Sigmoid colon (tissue), 7 donors: ENCODE data around the gene FBXO30. TPM values are rescaled to one million over a fixed set of nuclear protein-coding genes. Genes with fewer than 3 reads are reported as not detected.

Experiments
- DNase-seq: peaks from one replicate; pipeline ENCODE4 v3.0.0-alpha.2; 2019
- H3K27ac ChIP-seq, 4 donors: fragments of 200-600 bp; sonication (generic); one replicate each; pipeline ENCODE4 v1.5.1; 2016 to 2019; ENCODE audit warnings: mild to moderate bottlenecking in 1 of 4
- H3K27me3 ChIP-seq, 3 donors: fragments of 200-600 bp; sonication (generic); one replicate each; pipeline ENCODE4 v1.5.1; 2019; ENCODE audit warnings: mild to moderate bottlenecking in 1 of 3
- H3K36me3 ChIP-seq, 4 donors: fragments of 200-600 bp; sonication (generic); one replicate each; pipeline ENCODE4 v1.5.1; 2016 to 2019
- H3K4me1 ChIP-seq, 4 donors: fragments of 200-600 bp; sonication (generic); one replicate each; pipeline ENCODE4 v1.5.1; 2017 to 2019
- H3K4me3 ChIP-seq, 4 donors: fragments of 200-600 bp; sonication (generic); one replicate each; pipeline ENCODE4 v1.5.1; 2017 to 2019; ENCODE audit warnings: mild to moderate bottlenecking in 2 of 4, moderate library complexity in 1 of 4
- H3K9me3 ChIP-seq, 4 donors: fragments of 200-600 bp in 3 of 4; sonication (generic) in 3 of 4; one replicate each; pipeline versions ENCODE4 v1.5.1 to v1.6.1; 2013 to 2019
- EP300 ChIP-seq, 4 donors: sonication (generic); formaldehyde crosslinking; IDR thresholded peaks; one replicate each; pipeline ENCODE4 v1.6.1; 2017; ENCODE audit warnings: antibody characterized with exemption in 4 of 4
- POLR2A ChIP-seq, 2 donors: fragments of 450-650 bp; IDR thresholded peaks; one replicate each; pipeline ENCODE4 v1.6.1; 2016; ENCODE audit warnings: antibody characterized with exemption in 2 of 2, mild to moderate bottlenecking in 2 of 2, moderate library complexity in 2 of 2
- POLR2AphosphoS5 ChIP-seq, 4 donors: sonication (generic); formaldehyde crosslinking; IDR thresholded peaks; one replicate each; pipeline ENCODE4 v1.6.1; 2017; ENCODE audit warnings: antibody characterized with exemption in 4 of 4
- WGBS, 2 donors: extraction: QIAGEN DNeasy Blood & Tissue Kit; methylation state at CpG; one replicate each; pipeline ENCODE4 v1.1.7; 2013; 5-methylcytosine and 5-hydroxymethylcytosine counted together
- intact Hi-C: fragments of 100-400 bp; cut with DNase I; formaldehyde crosslinking; loops from one replicate; pipeline ENCODE4 v1.15.1; 2023
- polyA plus RNA-seq, 3 donors: library from polyadenylated mRNA; stranded (reverse); fragments of 200-250 nt; gene quantifications; one replicate each; pipeline ENCODE4 v1.2.3, GENCODE V29; 2013
- total RNA-seq, 4 donors: library from RNA; depleted of rRNA; stranded (reverse); fragments of >200 nt; gene quantifications; one replicate each; pipeline ENCODE4 v1.1.0, GENCODE V29; 2016
- TF ChIP-seq, protein P1 (sequence below), 4 experiments: fragments of 450-650 bp in 3 of 4; fragments of 200-600 bp in 1 of 4; IDR thresholded peaks; one replicate each; pipeline ENCODE4 v1.5.1; 2016 to 2019; ENCODE audit warnings: antibody characterized with exemption in 4 of 4, mild to moderate bottlenecking in 3 of 4, moderate library complexity in 2 of 4
- donor health status: healthy with polysubstance abuse.
- donor health status: Bipolar disorder and iron deficiency.
- donor health status: healthy.

FBXO30 gene
- total and polyA plus RNA-seq, 7 donors, result 2.3 to 53.9 (median 37.9) TPM

- H3K27ac ChIP-seq, result peak overlapping the region in 1 of 4 donors; percentile 31
- H3K4me3 ChIP-seq, result no peak overlapping the region
- peaks cover 0 to 61% (median 33%) of the 10 kb centered on the region in 4 donors for H3K4me1 ChIP-seq
- no peak for TF ChIP-seq EP300 (IDR thresholded peaks at IDR 0.05)
- TF ChIP-seq, protein P1, sequence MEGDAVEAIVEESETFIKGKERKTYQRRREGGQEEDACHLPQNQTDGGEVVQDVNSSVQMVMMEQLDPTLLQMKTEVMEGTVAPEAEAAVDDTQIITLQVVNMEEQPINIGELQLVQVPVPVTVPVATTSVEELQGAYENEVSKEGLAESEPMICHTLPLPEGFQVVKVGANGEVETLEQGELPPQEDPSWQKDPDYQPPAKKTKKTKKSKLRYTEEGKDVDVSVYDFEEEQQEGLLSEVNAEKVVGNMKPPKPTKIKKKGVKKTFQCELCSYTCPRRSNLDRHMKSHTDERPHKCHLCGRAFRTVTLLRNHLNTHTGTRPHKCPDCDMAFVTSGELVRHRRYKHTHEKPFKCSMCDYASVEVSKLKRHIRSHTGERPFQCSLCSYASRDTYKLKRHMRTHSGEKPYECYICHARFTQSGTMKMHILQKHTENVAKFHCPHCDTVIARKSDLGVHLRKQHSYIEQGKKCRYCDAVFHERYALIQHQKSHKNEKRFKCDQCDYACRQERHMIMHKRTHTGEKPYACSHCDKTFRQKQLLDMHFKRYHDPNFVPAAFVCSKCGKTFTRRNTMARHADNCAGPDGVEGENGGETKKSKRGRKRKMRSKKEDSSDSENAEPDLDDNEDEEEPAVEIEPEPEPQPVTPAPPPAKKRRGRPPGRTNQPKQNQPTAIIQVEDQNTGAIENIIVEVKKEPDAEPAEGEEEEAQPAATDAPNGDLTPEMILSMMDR (IDR thresholded peaks at IDR 0.05), result no peak
- no peak for TF ChIP-seq POLR2A (IDR thresholded peaks at IDR 0.05)
- no peak for TF ChIP-seq POLR2AphosphoS5 (IDR thresholded peaks at IDR 0.05)
- intact Hi-C loops, result no loop called here
- no peaks in the 10 kb centered on the region for H3K9me3 ChIP-seq
- no peak for DNase-seq
- no peaks in the 10 kb centered on the region for H3K27me3 ChIP-seq
- no peaks in the 10 kb centered on the region for H3K36me3 ChIP-seq
Measured at GRCh38 chr6:145839653-145840052, 25.1 kb upstream of the FBXO30 start.

- Histone ChIP-seq H3K27ac (peak overlapping the region in 3 of 4 donors; percentile 7 to 48 (median 35)), H3K4me1 (peaks cover 0 to 48% (median 25%) of the 10 kb centered on the region in 4 donors), H3K4me3 (no peak overlapping the region), H3K9me3 (no peaks in the 10 kb centered on the region), H3K36me3 (no peaks in the 10 kb centered on the region), H3K27me3 (no peaks in the 10 kb centered on the region)
- no peak for DNase-seq
- TF ChIP-seq, protein P1 (IDR thresholded peaks at IDR 0.05), result no peak
- TF ChIP-seq POLR2A (IDR thresholded peaks at IDR 0.05) (no peak), POLR2AphosphoS5 (IDR thresholded peaks at IDR 0.05) (no peak), EP300 (IDR thresholded peaks at IDR 0.05) (no peak)
- intact Hi-C loops, result no loop called here
- 98 to 100% methylated on average over 1 of the region's 1 CpG for WGBS, 2 donors
Measured at GRCh38 chr6:145838305-145838704, 23.7 kb upstream of the FBXO30 start.

GRCh38 chr6:145836772-145837171, 22.2 kb upstream of the FBXO30 start:
- no peak overlapping the region for H3K4me3 ChIP-seq
- TF ChIP-seq POLR2AphosphoS5 (IDR thresholded peaks at IDR 0.05) (no peak), EP300 (IDR thresholded peaks at IDR 0.05) (no peak), POLR2A (IDR thresholded peaks at IDR 0.05) (no peak)
- TF ChIP-seq, protein P1 (IDR thresholded peaks at IDR 0.05), result no peak
- intact Hi-C loops, result no loop called here
- 85 to 98% methylated on average over 1 of the region's 1 CpG for WGBS, 2 donors
- DNase-seq, result no peak
- no peaks in the 10 kb centered on the region for H3K9me3 ChIP-seq
- H3K27ac ChIP-seq, result peak overlapping the region in 1 of 4 donors; percentile 21
- no peaks in the 10 kb centered on the region for H3K27me3 ChIP-seq
- peaks cover 0 to 32% (median 13%) of the 10 kb centered on the region in 4 donors for H3K4me1 ChIP-seq
- H3K36me3 ChIP-seq, result no peaks in the 10 kb centered on the region

- H3K27ac ChIP-seq, result peak overlapping the region in 1 of 4 donors; percentile 21
- intact Hi-C loops, result no loop called here
- H3K9me3 ChIP-seq, result no peaks in the 10 kb centered on the region
Measured at GRCh38 chr6:145836170-145836569, 21.6 kb upstream of the FBXO30 start.

More at GRCh38 chr6:145836170-145836569, 21.6 kb upstream of the FBXO30 start:
- no peak for TF ChIP-seq POLR2AphosphoS5 (IDR thresholded peaks at IDR 0.05)
- TF ChIP-seq, protein P1 (IDR thresholded peaks at IDR 0.05), result no peak
- no peak for TF ChIP-seq POLR2A (IDR thresholded peaks at IDR 0.05)
- no peak for TF ChIP-seq EP300 (IDR thresholded peaks at IDR 0.05)
- WGBS, 2 donors, result 79 to 88% methylated on average over 2 of the region's 2 CpGs
- no peaks in the 10 kb centered on the region for H3K36me3 ChIP-seq
- DNase-seq, result no peak
- H3K27me3 ChIP-seq, result no peaks in the 10 kb centered on the region
- H3K4me3 ChIP-seq, result no peak overlapping the region
- H3K4me1 ChIP-seq, result peaks cover 0 to 26% (median 8%) of the 10 kb centered on the region in 4 donors
